HG02884 (cell line): ENCODE measurements around the gene ZNF648.
"Not testable (repeated sequence)": the region's sequence is repeated elsewhere in the genome, so short reads cannot be mapped to it uniquely, and the experiment has no call there.

Experiments used
- ATAC-seq: cut with Tn5 transposase; IDR thresholded peaks from one replicate; pipeline ENCODE4 v1.9.1; 2021; ENCODE audit warnings: mild to moderate bottlenecking, moderate library complexity; ENCODE audit not compliant: unreplicated experiment

The ZNF648 gene

DNA sequence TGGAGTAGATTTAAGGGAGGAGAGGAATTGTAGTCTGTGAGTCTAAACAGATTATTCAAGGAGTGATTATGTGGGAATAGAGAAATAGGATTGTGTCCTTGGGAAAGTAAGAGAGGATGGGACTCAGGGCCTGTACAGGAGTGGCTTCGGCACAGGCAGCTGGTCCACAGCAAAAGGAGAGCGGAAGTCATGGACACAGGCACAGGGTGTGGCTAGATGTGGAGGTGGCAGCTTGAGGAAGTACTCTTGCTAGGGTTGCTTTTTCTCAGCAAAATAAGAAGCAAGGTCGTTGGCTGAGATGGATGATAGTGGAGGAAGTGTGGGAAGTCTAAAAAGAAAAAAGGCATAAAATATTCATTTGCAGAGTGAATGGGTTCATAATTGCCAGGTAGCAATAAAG lies 18.5 kb upstream of the ZNF648 start:
- ATAC-seq: no peak

DNA sequence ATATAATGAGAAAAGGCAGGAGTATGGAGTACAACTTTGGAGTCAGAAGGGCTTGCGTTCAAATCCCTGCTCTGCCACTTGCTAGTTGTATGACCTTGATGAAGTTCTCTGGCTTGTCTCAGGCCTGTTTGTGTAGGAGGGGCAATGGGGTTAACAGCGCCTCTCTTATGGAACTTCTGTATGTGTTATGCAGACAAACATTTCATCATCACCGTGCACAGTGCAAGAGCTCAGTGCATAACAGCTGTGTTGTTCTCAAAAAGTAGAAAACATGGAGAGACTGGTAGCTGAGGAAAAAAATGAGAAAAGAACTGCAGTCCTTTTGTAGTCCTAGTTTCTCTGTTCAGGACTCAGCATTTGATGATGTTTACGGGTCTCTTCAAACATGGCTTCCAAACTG lies 10.4 kb upstream of the ZNF648 start:
- no peak for ATAC-seq

DNA sequence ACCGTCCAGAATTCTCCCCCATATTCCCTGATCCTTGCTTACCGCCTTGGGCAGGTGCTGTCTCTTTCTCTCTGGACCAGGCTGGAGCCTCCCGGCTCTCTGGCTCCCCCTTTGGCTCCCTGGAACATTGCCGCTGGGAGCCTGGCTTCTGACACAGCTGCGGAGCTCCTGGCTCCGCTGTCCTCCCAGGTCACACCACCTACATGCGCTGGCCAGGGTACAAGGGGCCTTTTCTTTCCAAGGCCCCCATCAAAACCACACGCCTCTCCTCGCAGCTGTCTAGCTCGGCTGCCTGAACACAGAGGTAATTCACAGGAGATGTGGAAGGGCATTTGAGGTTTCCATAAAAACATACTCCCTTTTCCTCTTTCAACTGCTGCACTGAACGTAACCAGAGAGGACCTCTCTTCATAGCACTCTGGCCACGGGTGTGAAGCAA lies 7.5 kb upstream of the ZNF648 start:
- peak; percentile 60 for ATAC-seq

DNA sequence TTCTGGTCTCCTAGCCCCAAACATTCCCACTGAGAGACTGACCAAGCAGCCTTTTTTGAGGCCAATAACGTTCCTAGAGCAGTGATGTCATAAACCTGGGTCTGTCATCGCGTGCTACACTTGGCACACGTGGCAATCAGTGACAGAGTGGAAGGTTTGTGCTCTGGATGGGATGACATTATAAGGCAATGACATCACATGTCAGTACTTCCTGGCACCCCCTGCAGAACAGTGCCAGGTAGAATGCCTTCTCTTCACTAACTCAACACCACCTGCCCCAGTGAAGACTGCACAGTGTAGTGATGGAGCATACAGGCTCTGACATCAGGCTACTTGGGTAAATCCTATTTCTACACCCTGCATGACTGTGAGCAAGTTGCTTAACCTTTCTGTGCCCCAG lies 5.4 kb upstream of the ZNF648 start:
- ATAC-seq: no peak

DNA sequence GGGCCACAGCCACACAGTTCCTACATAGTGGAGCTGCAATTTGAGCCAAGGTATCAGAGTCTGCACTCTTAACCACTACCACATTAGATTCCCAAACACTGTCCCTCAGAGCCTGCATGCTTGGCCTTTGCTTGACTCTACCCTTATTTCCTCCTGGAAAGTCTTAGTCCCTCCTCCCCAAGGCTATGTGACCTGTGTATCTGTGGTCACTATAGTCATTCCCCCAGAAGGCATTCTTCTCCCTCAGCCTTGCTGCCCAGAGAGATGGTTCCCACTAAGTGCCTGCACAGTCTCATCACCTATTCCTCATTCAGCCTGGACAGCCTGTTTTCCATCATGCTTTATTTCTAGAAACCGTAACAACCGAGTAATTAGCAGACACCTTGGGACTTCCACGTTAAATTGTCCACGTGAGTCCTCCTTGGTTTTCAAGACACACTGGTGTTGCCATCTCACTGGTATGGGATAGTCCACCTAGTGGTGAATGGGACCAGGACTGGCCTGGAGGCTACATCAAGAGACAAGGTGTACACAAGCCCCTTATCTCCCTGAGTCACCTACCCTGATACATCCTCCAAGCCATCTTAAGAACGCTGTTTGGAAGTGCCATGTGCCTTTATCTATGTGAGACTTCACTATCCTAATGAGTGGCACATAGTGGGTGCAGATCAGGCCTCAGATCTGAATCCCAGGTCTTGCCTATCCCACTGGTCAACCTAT lies 3.8 kb upstream of the ZNF648 start:
- ATAC-seq: no peak

DNA sequence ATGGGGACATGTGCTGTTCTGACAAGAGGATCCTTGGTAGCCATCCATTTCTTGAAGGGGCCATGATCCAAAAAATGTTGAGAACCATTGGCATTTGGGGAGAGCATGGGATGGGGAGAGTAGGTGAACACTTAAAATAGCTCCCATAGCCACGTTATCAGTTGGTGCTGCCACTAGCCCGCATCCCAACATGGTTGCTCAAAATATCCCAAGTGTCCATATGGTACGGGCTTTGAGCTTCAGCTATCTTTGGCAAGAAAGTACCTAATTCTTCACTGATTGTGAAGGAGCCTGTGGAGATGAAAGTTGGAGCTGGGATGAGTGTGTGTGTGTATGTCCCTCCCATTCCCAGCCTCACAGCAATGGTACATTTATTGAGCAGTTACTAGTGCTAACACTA lies 3.1 kb upstream of the ZNF648 start:
- no peak for ATAC-seq

DNA sequence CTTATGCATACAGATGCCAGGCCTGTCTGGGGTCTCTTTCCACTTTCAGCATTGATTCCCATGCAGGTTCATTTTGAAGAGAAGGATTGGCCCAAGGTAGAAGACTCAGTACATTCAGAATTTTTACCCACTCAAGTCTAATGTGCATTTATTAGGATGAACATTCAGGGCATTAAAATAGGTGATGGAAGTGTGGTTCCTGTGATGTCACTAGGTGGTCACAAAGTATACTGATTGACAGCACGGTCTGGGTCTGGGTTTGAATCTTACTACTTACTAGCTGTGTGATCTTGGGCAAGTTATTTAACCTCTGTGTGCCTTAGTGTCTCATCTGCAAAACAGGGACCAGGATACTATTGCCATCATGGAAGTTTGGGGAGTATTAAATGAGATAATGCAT lies 711 bp upstream of the ZNF648 start:
- no peak for ATAC-seq

DNA sequence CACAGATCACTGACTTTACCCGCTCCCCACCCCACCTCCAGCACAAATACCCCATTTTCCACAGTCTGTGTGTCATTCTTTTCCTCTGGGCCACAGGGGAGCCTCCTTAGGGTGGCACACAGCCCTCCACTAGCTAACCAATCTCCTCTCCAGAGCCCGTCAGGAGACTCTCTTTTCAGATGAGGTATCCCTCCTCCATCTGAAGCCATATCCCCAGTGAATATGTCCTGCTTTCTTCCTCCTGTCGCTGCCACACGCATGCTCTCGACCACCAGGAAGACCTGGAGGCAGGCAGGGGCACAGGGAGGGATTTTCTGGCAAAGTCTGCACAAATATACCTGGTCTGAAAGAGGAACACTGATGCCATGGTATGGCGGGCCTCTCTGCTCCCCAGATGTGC lies 635 bp downstream of the ZNF648 start:
- no peak for ATAC-seq

DNA sequence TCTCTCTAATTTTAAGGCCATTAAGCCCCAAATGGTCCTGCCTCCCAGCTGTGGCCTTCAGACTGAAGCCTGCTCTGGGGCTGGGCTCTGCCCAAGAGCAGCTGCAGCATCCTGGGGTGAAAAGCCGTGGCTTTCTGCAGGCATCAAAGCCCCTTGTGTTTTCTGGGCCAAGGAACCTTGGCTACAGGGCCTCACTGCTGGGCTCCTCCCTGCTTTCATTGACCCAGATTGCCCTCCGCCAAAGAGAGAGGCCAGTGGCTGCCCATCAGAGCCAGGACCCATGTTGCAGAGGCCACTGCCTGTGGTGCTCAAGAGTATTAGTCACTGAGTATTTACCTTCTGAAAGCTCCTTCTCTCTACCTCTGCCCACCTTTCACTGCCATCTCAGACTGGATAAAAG lies 1.6 kb downstream of the ZNF648 start:
- no peak for ATAC-seq

DNA sequence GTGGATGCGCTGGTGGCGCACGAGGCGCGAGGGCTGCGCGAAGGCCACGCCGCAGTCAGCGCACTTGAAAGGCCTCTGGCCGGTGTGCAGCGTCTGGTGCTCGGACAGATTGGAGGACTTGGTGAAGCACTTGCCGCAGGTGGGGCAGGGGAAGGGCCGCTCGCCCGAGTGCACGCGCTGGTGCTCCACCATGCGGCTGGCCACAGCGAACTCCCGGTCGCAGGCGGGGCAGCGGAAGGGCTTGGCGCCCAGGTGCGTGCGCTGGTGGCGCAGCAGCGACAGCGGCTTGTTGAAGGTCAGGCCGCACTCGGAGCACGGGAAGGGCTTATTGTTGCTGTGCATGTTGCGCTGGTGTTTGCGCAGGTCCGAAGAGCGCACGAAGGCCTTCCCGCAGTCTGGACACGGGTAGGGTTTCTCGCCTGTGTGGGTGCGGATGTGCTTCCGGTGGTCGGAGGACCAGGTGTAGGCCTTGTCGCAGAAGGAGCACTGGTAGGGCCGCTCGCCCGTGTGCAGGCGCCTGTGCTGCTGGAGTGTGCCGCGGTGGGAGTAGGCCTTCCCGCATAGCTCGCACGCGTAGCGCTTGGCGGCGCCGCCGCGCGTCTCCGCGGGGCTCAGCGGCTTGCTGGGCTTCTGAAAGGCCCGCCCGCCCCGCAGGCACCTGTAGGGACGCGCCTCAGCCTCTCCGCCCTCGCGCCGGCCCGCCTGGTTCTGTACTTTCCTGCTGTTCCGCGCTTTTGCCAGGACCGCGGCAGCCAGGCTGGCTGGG lies 4.7 kb downstream of the ZNF648 start:
- ATAC-seq: no peak

DNA sequence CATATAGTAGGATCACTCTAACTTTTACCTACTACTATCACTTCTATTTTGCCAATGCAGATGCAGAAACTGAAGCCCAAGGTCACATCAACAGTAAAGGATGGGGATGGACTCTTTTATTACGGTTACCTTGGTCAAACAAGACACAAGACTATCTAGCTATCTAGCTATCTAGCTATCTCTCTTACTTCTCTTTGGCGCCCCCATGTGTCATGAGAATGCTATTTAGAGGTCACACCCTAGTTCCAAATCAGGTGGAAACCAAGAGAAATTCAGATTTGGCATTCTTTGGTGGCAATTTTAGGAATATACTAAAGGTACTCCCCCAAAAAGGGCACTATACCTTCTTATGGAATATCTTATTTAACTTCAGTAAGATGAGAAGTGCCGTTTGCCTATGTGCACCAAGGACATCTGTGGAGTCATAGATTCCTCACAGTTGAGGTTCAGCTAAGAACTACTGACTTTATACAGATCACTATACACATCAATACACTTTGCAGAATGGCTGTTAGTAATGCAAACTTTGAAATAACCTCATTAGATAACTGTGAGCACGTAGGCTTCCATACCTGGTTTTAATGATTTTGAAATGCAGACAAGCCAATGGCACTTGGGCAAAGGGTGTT lies 6.7 kb downstream of the ZNF648 start:
- peak; percentile 70 for ATAC-seq

DNA sequence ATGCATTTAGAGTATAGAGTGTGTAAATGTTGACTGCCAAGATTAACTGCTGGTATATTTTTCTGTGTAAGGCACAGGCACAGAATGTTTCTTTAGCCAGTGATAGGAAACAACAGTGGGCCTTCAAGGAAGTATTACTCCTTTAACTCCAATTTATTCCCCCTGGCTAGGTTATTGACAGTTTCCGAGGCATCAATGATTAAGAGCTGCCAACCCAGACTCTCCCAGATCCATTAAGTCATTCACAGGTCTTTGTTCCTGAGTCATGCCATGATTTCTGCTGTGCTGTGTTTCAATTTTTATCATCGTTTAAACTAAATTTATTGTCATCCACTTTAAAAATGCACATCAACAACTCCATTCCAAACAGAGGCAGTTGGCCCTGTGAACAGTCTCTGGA lies 9.2 kb downstream of the ZNF648 start:
- ATAC-seq: no peak

DNA sequence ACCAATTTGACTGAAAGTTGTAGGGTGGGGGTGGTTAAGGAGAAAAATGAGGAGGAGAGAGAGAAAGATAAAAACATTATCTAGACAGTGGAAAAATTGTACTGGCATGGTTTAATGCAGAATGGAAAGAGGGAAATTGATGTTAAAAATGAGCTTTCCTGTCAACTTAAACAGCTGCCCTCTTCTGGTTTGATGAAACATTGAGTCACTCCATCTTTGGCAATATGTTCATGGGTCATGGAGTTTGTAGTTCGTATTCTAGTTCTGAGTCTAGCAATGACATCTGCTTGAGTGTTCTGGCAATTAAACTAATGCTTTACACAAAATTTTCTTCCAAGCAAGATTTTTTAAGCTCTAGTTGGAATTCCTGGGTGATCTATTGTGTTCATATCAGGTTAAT lies 9.6 kb downstream of the ZNF648 start:
- ATAC-seq: no peak

DNA sequence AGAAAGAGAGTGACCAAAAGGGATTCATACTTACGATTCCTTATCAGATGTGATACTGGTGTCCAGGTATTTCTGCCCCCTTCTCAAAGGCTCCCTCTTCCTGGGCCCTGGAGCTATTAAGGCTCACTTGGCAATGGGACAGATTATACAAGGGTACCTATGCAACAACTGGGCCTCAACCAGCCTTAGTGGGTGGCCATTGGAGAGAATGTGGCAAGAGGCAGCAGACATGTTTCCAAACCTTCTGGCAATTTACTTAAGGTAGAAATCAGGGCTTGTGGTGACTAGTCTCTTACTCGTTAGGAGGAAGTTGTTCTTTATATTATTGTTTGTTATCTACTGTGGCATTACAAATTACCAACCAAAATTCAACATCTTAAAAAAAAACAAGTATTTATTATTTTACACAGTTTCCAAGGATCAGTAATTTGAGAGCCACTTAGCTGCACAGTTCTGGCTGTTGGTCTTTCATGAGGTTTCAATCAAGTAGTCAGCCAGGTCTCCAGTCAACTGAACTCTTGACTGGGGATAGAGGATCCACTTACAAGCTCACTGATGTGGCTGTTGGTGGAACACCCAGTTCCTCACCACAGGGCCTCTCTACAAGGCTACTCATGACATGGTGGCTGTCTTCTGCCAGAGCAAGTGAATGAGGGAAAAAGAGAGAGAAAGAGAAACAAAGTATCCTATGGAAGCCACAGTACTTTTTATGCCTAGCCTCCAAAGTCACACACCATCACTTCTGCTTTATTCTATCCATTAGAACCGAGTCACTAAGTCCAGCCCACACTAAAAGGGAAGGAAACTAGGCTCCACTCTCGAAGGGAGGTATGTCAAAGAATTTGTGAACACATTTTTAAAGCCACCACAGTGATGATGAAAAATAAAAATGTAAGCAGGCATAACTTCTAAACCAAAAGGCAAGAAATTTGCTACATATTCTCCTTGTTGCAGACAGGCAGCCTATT lies 10.7 kb downstream of the ZNF648 start:
- ATAC-seq: no peak

DNA sequence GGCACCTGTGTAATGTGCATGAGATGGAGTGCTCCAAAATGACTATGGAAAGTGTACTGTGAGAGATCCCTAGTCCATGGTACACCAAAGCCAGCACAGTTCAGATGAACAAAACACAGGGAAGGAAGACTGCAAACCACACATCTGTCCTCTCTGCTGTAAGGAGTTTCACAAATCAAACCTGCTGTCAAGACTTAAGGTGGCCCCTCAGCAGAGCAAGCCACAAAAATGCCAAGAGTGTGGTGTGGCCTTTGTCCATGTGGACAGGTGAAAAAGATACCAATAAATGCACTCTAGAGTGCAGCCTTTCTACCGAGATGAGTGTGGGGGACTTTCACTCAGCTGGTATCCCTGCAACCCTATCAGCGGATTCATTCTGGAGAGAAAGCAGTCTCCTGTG lies 12.9 kb downstream of the ZNF648 start:
- ATAC-seq: no peak

DNA sequence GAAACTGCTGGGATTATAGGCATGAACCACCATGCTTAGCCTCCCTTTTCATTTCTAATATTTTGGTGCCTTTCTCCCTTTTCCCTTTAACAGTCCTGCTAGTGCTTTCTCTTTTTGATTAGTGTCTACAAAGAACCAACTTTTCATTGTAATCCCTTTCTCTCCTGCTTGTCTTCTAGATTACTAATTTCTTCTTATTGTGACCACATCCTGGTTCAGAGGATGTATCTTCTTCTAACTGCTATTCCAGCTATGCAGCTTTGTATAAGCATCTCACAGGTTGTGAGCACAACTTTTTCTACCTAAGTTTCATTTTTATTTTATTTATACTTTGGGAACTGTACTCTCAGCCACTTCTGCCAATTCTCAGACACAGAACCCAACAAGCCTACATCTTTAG lies 14.7 kb downstream of the ZNF648 start:
- ATAC-seq: no peak

DNA sequence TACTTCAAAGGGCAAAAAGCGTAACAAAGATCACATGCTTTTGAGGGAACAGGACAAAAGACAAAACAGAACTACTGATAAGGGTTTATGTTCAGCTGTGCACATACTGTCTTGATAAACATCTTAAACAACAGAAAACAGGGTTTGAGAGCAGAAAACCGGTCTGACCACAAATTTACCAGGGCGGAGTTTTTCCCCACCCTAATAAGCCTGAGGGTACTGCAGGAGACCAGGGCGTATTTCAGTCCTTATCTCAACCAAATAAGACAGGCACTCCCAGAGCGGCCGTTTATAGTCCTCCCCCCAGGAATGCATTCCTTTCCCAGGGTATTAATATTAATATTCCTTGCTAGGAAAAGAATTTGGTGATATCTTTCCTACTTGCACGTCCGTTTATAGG lies 16.0 kb downstream of the ZNF648 start:
- ATAC-seq: not testable (repeated sequence)

DNA sequence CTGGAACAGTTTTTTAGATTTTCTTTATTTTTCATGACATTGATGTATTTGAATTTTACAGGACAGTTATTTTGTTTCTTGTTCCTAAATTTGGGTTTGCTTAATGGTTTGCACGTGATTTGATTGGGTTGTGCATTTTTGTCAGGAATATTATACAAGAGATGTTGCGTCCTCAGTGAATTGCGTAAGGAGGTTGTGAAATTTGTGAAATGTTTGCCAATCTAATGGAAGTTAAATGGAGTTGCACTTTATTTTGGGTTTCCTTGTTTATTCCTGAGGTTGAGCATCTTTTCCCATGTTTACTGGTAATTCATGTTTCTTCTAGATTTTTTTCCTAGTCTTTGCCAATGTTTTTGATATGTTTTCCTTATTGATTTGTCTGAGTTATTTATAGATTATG lies 19.9 kb downstream of the ZNF648 start:
- no peak for ATAC-seq

DNA sequence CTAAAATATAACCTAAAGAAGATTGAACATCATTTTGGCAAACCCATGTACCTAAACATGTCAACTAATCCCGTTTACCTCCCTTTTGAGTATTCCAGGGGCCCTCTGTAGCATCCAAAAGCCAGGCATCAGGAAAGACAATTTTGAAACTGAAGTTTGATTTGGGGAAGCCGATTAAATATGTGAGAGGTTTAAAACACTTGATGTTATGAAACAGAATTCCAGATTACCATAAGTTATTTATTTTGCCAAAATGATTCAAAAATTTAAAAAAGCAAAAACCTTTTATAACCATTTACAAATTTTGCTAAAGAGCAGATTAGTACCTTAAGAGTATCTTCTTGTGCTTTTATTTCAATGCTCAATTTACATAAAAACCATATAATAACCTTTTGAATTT lies 23.3 kb downstream of the ZNF648 start:
- no peak for ATAC-seq

DNA sequence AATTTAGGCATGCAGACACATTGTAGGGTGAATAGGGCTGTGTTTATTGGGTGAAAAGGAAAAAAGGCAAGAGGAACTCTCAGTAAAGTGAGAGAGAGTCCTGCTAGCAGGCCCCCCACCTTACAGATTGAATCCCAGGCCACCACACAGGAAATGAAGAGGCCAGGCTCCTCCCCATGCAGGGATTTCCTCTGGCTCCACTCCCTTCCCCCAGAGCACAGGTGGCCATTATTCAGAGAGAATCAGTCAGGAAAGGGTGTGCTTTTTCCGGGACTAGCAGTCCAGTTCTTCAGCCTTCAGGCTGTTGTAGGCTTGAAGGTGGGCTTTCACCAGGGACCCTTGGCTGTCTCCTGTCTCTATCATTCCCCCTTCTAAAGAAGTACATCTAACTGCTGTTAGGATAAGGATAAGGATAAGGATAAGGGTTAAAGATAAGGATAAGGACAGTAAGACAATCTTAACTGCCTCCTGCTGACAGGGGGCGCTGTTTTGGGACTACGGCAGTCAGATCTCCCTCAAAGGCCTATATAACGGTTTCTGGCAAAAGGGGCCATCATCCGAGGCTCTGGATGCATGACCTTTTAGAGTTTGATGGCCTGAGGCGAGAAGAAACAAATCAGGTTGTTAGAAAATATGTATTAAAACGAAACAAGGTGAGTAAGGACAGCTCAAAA lies 26.3 kb downstream of the ZNF648 start:
- ATAC-seq: no peak
